Measurements from ENCODE around the gene CLECL1.
"Not testable (repeated sequence)": the region's sequence is repeated elsewhere in the genome, so short reads cannot be mapped to it uniquely, and the experiment has no call there.

The CLECL1 gene

DNA sequence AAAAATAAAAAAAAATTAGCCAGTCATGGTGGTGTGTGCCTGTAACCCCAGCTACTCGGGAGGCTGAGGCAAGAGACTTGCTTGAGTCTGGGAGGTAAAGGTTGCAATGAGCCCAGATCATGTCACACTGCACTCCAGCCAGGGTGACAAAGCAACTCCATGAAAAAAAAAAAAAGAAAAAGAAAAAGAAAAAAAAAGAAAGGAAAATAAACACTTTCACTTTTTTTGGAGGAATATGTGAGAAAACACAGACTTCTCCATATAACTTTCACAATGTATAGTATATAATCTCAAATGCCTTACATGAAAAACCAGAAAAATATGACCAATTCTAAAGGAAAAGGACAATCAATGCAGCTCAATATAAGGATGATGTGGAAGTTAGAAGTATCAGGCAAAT lies 8.9 kb downstream of the CLECL1 start:
- DNase-seq (ENCODE audit: low read depth in 4 of 4, low spot score in 1 of 4) = no peak

DNA sequence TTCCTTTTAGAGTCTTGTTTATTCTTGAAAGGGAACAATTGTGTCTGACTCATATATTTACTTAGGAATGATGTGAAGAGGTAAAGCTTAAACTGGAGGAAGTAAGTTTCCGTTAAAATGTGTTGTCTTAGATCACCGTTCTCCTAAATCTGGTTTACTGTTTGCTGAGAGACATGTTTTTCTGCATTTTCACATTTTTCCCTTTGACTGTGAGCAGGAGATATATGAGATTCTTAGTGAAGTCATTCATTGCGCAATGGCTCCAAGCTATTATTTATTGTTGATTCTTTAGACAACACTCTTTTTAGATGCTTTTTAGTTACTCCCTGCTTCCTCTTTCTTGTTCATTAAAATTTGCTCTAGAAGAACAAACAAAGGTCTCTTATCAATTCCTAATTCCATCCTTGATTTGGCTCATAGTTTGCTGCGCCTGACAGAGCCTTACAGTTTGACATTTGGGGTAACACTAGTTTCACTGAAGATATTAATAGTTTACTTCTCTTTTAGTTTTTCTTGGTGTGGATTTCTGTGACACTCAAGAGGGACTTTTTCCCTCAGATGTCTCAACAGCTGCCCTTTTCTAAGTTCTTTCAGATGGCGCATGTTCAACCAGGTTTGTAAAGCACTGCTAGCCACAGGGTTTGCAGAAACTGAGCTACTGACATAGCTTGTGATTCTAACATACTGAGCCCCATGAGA lies 11.4 kb downstream of the CLECL1 start:
- DNase-seq (ENCODE audit: low read depth in 4 of 4, low spot score in 1 of 4) = no peak

DNA sequence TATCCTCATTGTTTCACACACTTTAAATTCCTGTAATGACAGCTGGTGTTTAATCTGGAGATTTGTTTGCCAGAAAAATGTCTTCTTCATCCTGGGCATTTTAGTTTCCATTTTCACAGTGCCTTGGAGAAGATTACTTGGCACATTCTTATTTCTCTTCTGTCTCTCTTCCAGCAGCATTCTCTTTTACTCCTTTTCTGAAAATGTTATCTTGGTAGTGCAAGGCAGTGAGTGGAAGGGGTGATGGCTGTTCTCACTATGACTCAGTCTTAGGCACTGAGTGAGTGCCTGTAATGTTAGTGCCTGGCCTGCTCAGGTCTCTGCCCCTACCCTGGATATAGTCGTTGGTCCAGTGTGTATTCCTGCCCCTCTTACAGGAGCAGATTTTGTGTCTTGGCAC lies 13.1 kb downstream of the CLECL1 start:
- DNase-seq (ENCODE audit: low read depth in 4 of 4, low spot score in 1 of 4) = no peak

DNA sequence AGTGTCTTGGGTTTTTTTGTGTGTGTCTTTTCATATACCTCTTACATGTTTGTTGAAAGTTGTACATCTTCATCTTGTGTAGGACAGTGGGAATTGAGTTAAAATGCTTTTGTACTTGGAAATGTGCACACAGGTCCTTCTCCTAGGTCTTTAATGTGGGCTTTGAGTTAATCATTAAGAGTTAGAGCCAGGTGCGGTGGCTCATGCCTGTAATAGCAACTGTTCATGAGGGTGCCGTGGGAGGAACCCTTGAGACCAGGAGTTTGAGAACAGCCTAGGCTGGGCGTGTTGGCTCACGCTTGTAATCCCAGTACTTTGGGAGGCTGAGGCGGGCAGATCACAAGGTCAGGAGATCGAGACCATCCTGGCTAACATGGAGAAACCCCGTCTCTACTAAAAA lies 13.9 kb downstream of the CLECL1 start:
- DNase-seq (ENCODE audit: low read depth in 4 of 4, low spot score in 1 of 4) = no peak

DNA sequence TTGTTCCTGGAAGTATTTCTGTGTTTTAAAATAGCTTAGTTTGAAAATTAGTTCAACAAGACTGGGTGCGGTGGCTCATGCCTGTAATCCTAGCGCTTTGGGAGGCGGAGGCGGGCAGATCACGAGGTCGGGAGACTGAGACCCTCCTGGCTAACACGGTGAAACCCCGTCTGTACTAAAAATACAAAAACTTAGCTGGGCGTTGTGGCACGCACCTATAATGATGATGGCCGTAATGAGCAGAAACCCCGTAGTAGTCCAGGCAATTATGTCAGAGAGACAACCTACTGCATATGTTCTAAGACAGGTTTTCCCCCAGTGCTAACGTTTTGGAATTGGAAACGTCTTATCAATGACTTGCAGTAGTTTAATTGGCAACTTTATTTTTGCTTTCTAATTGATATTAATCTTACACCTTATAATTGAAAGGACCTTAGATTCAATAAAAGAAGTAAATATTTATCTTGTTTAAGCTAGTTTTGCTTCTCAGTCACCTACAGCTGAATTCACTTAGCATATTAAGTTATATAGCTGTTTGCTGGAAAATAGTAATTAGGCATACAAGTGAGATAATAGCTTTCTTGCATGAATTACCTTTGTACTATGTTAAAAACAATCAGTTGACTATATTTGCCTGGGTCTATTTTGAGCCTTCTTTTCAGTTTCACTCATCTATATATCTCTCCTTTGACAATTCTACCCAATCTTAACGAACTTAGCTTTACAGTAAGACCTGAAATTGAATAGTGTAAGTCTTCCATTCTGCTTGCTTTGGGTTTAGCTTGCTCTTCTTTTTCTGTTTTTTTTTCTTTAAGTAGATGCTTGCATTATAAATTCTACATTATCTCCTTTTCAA lies 15.6 kb downstream of the CLECL1 start:
- DNase-seq (ENCODE audit: low read depth in 4 of 4, low spot score in 1 of 4) = no peak

DNA sequence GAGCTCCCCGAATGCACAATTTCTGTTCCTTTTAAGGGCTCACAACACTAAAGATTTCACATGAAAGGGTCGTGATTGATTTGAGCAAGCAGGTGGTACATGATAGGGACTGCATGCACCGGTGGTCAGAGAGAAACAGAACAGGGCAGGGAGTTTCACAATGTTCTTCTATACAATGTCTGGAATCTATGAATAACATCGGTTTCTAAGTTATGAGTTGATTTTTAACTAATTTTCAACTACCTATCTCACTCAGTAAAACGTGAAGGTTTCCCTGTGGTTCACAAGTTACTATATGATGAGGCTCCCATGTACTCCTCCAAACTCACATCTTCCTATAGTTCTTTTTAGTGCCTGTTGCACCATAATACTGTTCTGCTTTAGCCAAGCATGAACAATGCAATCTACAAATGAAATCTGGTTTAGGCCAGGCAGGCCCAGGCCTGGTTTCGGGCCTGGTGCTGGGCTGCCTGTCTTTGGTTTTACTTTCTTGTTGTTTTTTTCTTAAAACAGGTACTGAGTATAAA lies 19.8 kb downstream of the CLECL1 start:
- DNase-seq (ENCODE audit: low read depth in 4 of 4, low spot score in 1 of 4) = not testable (repeated sequence)

DNA sequence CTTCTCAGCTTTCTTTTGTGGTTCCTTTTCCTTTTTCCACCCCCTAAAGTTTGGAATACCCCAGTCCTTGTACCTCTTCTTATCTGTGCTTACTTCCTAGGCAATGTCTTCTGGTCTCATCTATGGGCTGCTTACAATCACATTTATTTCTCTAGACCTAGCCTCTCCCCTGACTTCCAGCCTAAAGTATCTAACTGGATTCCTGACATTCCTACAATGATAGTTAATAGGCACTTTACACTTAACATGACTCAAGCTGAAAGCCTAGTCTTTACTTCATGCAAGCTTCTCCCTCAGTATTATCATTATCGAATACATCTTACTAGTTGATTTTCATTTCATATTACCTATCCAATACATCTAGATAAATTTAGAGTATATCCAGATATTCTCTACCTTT lies 21.2 kb downstream of the CLECL1 start:
- no peak for DNase-seq (ENCODE audit: low read depth in 4 of 4, low spot score in 1 of 4)

DNA sequence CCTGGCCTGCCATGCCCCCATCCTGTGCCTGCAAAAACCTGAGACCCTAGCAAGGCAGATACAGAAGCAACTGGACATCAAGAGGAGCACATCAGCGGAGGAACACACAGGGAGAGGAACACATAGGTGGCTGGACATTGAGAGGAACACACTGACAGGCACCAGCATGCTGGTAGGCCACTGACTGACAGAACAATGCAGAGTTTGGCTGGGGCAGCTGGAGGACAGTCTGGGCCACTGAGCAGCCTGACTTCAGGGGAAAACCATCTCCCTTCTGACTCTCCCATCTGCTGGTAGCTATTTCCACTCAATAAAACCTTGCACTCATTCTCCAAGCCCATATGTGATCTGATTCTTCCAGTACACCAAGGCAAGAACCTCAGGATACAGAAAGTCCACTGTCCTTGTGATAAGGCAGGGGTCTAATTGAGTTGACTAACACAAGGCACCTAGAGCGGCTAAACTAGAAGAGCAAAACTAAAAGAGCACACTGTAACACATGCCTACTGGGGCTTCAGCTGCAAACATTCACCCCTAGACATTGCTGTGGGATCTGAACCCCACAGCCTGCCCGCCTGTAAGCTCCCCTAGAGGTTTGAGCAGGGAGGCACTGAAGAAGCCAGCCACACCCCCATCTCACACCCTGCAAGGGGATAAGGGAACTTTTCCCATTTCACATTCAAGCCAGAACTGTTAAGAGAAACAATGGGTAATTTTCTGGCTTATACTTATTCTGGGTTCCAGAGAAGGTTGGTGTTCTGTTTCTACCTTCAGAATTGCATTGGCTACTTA lies 22.1 kb downstream of the CLECL1 start:
- no peak for DNase-seq (ENCODE audit: low read depth in 4 of 4, low spot score in 1 of 4)

DNA sequence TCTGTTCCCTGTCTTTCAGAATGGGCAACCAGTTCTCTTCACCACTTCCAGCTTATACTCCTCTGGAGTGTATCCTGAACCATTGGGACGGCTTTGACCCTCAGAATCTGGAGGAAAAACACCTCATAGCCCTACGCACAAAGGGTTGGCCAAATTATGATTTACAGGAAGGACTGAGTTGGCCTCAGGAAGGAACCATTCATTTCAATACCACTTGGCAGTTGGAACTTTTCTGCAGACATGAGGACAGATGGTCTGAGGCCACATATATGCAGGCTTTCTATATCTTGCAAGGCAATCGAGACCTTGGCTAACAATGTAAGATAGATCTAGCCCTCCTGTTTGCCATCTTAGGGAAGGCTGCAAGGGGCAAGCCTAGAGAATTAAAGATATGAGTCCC lies 24.0 kb downstream of the CLECL1 start:
- DNase-seq (ENCODE audit: low read depth in 4 of 4, low spot score in 1 of 4) = no peak

DNA sequence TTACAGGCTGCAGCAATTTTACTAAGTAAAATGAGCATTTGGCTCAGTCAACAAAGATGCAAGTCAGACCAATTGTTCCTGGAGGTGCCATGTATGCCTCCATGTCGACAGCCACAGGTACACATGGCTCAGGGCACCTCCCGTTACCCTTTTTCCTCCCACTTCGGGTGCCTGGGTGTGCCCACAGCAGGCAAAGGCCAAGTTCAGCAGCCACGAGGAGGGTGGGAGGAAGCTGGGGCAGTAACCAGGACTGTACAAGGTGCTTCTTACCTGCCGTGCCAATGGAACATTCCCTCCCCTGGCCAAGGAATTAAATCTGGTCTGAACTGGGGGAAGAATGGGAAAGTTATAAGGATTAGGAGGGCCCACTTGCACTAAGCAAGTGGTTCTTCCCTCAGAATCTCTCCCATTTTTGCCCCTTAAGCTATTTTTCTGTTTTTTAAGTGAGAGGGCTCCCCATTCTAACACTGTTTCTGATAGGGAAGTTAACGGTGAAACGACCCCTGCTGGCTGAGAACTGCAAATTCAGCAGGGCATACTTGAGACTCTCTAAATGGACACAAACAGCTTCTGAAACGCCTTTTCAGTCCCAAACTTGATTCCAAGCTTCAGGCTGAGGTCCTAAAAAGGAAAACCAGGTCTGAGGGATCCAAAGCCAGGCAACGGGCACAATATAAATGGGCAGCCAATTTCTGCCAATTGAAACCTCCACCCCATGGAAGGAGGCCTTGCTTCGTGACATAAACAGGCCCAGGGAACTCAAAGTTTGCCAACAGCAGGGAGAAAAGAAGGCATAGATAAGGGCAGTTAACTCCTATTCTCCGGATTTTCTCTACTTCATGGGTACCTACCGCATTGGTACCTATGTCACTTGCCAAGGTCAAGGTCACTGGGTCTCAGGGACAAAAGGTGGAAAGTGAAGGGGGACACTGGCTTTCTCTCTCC lies 24.8 kb downstream of the CLECL1 start:
- peak in 2 of 4 experiments; percentile 36 to 42 for DNase-seq (ENCODE audit: low read depth in 4 of 4, low spot score in 1 of 4)

DNA sequence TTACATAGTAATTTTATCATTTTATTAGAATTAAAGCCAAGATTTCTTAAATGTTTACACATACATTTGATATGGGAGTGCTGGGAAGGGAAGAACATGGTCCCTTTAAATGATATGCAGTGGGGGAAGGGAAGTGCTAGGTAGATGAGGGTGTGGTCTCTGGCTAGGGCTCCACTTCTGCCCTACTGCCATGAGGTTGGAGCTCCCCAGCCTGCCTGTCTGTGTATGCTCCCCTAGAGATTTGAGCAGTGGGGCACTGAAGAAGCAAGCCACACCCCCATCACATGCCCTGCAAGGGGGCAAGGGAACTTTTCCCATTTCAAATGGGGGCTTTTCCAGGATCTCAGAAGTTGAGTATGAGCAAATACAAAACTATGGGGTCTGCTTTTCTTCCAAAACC lies 25.5 kb downstream of the CLECL1 start:
- no peak for DNase-seq (ENCODE audit: low read depth in 4 of 4, low spot score in 1 of 4)

DNA sequence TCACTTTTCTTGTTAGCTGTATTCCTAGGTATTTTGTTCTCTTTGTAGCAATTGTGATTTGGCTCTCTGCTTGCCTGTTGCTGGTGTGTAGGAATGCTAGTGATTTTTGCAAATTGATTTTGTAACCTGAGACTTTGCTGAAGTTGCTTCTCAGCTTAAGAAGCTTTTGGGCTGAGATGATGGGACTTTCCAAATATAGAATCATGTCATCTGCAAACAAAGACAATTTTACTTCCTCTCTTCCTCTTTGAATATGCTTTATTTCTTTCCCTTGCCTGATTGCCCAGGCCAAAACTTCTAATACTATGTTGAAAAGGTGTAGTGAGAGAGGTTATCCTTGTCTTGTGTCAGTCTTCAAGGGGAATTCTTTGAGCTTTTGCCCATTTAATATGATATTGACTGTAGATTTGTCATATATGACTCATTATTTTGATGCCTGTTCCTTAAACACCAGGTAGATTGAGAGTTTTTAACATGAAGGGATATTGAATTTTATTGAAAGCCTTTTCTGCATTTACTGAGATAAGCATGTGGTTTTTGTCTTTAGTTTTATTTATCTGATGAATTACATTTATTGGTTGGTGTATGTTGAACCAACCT lies 26.7 kb downstream of the CLECL1 start:
- DNase-seq (ENCODE audit: low read depth in 4 of 4, low spot score in 1 of 4) = no peak

DNA sequence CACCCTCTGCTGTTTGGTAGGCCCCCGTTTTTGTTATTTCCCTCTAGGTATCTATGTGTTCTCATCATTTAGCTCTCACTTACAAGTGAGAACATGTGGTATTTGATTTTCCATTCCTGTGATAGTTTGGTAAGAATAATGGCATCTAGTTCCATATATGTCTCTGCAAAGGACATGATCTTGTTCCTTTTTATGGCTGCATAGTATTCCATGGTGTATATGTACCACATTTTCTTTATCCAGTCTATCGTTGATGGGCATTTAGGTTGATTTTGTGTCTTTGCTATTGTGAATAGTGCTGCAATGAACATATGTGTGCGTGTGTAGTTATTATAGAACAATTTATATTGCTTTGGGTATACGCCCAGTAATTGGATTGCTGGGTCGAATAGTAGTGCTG lies 28.3 kb downstream of the CLECL1 start:
- not testable (repeated sequence) for DNase-seq (ENCODE audit: low read depth in 4 of 4, low spot score in 1 of 4)

DNA sequence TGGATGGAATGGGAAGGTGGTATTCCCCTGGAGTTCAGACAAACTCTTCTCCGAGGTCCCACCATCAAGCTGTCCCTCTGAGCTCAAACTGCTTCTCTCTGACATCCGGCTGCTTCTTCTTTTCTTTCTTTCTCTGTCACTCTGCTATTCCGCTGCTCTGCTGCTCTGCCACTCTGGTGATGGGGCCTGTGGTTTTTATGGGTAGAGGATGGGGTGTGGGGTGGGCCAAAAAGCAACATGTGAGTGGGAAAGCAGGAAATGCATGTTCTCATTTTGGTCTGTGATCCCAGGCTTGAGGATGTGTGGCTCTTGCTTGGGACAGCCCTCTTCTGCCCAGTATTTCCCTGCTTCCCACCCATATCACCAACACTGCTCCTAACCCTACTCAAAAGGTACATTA lies 30.6 kb downstream of the CLECL1 start:
- DNase-seq (ENCODE audit: low read depth in 4 of 4, low spot score in 1 of 4) = no peak

DNA sequence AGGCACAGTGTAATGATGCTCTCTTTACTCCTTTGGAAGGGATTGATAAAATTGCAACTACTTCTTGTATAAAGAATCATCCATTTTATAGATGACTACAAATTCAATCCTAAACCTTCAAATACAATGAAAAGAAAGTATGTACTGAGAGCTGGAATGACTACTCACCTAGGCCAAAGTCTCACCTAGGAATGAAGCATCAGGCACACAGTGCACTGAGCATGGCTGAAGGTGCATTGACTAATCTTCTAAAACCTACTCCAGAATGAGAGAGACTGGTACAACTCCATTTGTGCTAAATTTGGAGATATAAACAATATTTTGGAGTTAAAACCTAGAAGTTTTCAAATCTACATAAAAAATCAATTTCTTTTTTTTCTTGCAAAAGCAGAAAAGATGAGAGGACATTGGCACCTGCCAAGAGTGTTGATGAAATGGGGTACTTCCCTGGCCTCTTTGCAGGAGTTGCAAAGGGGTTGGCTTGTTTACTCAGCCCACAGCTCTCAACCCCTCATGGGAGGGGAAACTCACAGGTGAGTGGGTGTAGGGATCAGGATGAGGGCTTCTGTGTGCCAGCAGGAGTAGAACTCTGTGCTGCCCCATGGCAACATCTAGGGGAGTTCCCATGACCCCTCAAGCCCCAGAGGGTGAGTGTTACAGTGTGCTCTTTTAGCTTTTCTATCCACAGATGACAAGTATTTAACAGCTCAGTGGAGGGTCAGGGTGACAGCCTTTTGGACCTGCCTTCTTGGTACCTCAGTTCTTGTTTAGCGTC lies 31.3 kb downstream of the CLECL1 start:
- DNase-seq (ENCODE audit: low read depth in 4 of 4, low spot score in 1 of 4) = no peak

DNA sequence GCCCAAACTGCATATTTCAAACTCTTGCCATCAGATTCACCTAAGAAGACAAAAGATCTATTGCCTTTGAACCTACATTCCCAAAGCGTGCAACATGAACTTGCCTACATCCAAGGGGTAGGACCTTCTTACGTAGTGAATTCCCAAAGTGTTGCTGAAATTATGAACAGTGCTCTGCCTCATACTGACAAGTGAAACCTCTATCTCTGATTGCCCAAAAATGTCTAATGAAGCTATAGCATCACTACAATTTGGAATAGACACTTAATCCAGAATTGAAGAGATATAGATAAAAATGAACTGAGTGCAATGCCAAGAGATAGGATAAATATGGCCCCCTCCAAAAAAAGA lies 32.3 kb downstream of the CLECL1 start:
- DNase-seq (ENCODE audit: low read depth in 4 of 4, low spot score in 1 of 4) = no peak

DNA sequence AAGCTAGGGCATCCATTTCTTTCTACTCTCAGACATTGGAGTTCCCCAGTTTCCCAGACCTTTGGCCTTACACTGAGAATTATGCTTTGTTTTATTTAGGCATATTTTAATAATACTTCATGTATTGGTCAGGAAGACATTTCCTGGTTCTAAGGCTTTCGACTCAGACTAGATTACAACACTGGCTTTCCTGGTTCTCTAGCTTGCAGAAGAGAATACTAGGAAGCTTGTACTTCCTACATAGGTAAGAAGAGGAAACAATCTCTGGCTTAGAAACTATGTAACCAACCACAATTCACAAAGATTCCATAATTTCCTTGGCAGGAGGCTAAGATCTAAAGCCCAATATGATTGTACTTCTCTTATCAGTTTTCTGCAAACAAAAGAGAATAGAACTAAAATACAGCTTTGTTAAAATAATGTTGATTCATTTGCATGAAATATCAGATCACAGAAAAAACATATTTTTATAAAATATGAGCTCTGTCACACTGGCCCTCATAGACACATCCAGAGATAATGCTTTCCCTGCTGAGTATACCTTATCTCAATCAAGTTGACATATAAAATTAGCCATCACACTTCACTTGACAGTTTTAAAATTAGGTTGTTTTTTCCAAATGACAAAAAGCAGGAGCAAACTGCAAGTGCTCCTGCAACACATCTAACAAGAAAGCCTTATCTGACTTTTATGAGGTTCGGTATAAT lies 32.8 kb downstream of the CLECL1 start:
- DNase-seq (ENCODE audit: low read depth in 4 of 4, low spot score in 1 of 4) = no peak

DNA sequence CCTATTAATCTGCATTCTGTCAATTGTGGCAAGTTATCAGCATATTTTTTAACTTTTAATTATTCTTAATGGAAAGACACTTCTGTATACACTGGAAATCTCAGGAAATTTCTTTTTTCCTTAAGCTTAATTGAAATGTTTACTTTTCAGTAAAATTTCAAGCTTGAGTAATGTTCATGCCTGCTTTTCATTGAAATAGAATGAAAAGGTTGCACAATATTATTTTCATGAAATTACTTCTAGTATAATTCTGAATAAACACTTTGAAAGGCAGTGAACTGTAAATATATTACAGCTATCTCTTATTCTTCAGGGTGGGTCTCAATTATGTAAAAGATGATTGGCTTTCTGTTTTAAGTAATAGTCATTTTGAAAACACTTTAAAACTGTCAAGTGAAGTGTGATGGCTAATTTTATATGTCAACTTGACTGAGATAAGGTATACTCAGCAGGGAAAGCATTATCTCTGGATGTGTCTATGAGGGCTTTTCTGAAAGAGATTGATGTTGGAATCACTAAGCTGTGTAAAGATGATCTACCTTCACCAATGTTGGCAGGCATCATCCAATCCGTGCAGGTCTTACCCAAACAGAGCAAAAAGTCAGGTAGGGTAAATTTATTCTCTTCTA lies 33.5 kb downstream of the CLECL1 start:
- DNase-seq (ENCODE audit: low read depth in 4 of 4, low spot score in 1 of 4) = no peak

Data from stimulated activated CD4-positive, alpha-beta T cell treated with anti-CD3 and anti-CD28 coated beads, Interleukin-1b, Interleukin-23, amount 100 ng/mL, for 24 hours (primary cell).